Pulmonary artery endothelial cell (primary cell): ENCODE data around the gene SLC6A12. TPM values are rescaled to one million over a fixed set of nuclear protein-coding genes. Genes with fewer than 3 reads are reported as not detected.
"Not testable (repeated sequence)": the region's sequence is repeated elsewhere in the genome, so short reads cannot be mapped to it uniquely, and the experiment has no call there.

Experiments
- DNase-seq: peaks from one replicate; pipeline ENCODE4 v3.0.0-alpha.2; 2011; ENCODE audit warnings: low read depth, low spot score
- total RNA-seq: library from RNA; depleted of rRNA; stranded (reverse); fragments of >200 nt; gene quantifications from 2 replicates; pipeline ENCODE4 v1.2.3, GENCODE V29; 2014

SLC6A12 gene
- total RNA-seq, 1 donor from 2014 or later, result not detected

- DNase-seq, result not testable (repeated sequence)
Measured at GRCh38 chr12:217029-217428, 3.1 kb upstream of the SLC6A12 start.

GRCh38 chr12:215116-215515 is 1.2 kb upstream of the SLC6A12 start:
- DNase-seq, result no peak

GRCh38 chr12:213527-213932 is 427 bp downstream of the SLC6A12 start:
- DNase-seq, result no peak

GRCh38 chr12:212715-213526 is 1.0 kb downstream of the SLC6A12 start:
- DNase-seq, result no peak

- no peak for DNase-seq
Measured at GRCh38 chr12:212415-212714, 1.6 kb downstream of the SLC6A12 start.

GRCh38 chr12:211639-212414 is 2.1 kb downstream of the SLC6A12 start:
- DNase-seq, result no peak

GRCh38 chr12:211142-211465 is 2.9 kb downstream of the SLC6A12 start:
- no peak for DNase-seq

GRCh38 chr12:210277-211141 is 3.4 kb downstream of the SLC6A12 start:
- no peak for DNase-seq

- no peak for DNase-seq
Measured at GRCh38 chr12:209851-210250, 4.1 kb downstream of the SLC6A12 start.

- no peak for DNase-seq
Measured at GRCh38 chr12:209246-209645, 4.7 kb downstream of the SLC6A12 start.

- no peak for DNase-seq
Measured at GRCh38 chr12:208813-209212, 5.1 kb downstream of the SLC6A12 start.

- DNase-seq, result no peak
Measured at GRCh38 chr12:207804-208203, 6.2 kb downstream of the SLC6A12 start.

GRCh38 chr12:206746-207440 is 7.1 kb downstream of the SLC6A12 start:
- DNase-seq, result no peak

GRCh38 chr12:205026-205425 is 8.9 kb downstream of the SLC6A12 start:
- no peak for DNase-seq

- DNase-seq, result no peak
Measured at GRCh38 chr12:204261-204678, 9.7 kb downstream of the SLC6A12 start.

GRCh38 chr12:203462-204260 is 10.3 kb downstream of the SLC6A12 start:
- DNase-seq, result no peak

- DNase-seq, result no peak
Measured at GRCh38 chr12:203074-203461, 10.9 kb downstream of the SLC6A12 start.

GRCh38 chr12:202081-202731 is 11.8 kb downstream of the SLC6A12 start:
- DNase-seq, result no peak

- no peak for DNase-seq
Measured at GRCh38 chr12:201361-201760, 12.6 kb downstream of the SLC6A12 start.

GRCh38 chr12:198705-199104 is 15.3 kb downstream of the SLC6A12 start:
- DNase-seq, result no peak
